Mucosa of descending colon (tissue), 3 donors: ENCODE data around the gene CTSE. TPM values are rescaled to one million over a fixed set of nuclear protein-coding genes. Genes with fewer than 3 reads are reported as not detected.

Source experiments
- ATAC-seq: fragments of 200-7000 bp; cut with Tn5 transposase; one replicate; pipeline ENCODE4 v1.9.1; 2020; ENCODE audit warnings: mild to moderate bottlenecking, moderate library complexity
- DNase-seq, 3 donors: peaks; one replicate each; pipeline ENCODE4 v3.0.0-alpha.2; 2020
- H3K36me3 ChIP-seq: fragments of 200-600 bp; one replicate; pipeline ENCODE4 v1.8.0; 2021; ENCODE audit warnings: low read depth, mild to moderate bottlenecking
- H3K4me1 ChIP-seq: fragments of 200-600 bp; one replicate; pipeline ENCODE4 v1.8.0; 2021; ENCODE audit warnings: low read depth, mild to moderate bottlenecking
- H3K4me3 ChIP-seq: fragments of 200-600 bp; one replicate; pipeline ENCODE4 v1.8.0; 2021; ENCODE audit warnings: mild to moderate bottlenecking
- H3K9me3 ChIP-seq: fragments of 200-600 bp; one replicate; pipeline ENCODE4 v1.8.0; 2021; ENCODE audit warnings: mild to moderate bottlenecking
- intact Hi-C, 2 donors: fragments of 100-400 bp; cut with DNase I in 1 of 2; cut with micrococcal nuclease in 1 of 2; formaldehyde crosslinking; loops; one replicate each; pipeline versions ENCODE4 v1.11.0 to v1.11.1; 2022; cut with DNase I, micrococcal nuclease
- total RNA-seq, 3 donors: library from RNA; stranded (reverse); fragmentation: NEBNext Ultra II Directional in 2 of 3; extraction: Animal tissue kit (Norgen Biotek cat#: 25700) in 2 of 3; gene quantifications; one replicate each; pipeline versions ENCODE4 v1.2.1 to v1.2.4, GENCODE V29; 2021 to 2023
- TF ChIP-seq, protein P1 (sequence below): fragments of 200-600 bp; IDR thresholded peaks from one replicate; pipeline ENCODE4 v1.8.0; 2022; ENCODE audit warnings: antibody characterized with exemption, mild to moderate bottlenecking
- donor health status: DM: no; HTN: no; CAD: no; lungs with moderate emphysema.
- donor health status: DM: no; HTN: no; CAD: no.
- donor health status: DM: no; HTN: yes; CAD: no.

CTSE gene
- total RNA-seq, 3 donors from 2014 or later, result 6.5 to 26.1 (median 17.7) TPM

DNA sequence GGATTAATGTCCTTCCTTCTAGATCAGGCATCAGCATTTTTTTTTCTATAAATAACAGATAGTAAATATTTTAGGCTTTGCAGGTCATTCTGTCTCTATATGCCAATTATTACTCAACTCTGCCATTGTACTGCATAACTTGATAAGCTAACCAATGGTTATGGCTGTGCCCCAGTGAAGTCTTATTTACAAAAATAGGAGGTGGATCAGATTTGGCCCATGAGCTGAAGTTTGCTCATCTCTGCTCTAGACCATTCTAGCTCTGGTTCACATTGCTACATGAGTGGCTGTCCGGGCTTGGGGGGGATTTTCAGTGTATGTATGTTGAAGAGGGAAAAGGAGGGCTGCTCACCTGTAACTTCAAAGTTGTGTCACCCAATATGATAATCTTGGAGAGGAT, 30.6 kb downstream of the CTSE start:
- no peak for DNase-seq
- ATAC-seq, result no peak

DNA sequence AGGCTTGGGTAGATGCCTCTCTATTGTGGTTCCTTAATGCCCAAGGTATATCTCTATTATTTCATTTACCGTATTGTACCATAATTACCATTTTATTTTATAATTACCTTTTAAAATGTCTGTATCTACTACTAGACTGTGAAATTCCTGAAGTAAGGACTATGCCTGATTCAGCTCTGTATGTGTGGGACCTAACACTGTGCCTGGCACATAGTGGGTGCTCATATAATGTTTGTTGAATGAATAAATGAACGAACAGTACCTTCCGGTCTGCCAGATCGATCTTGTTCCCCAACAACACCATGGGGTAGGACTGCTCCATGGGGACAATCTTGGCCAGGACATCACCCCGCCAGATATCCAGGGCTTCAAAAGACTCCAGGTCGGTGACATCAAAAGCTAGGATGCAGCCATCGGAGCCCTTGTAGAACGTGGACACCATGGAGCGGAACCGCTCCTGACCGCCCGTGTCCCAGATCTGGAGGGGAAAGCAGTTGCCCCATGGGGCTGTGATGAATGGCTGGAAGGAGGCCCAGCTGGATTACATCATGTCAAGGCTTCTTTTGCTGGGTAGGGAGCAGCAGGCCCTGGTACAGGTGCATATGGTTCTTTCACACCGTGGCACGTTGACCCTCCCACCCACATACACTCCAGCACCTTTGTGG, 31.3 kb downstream of the CTSE start:
- ATAC-seq (no peak), DNase-seq (no peak)
- no peak overlapping the region for H3K4me3 ChIP-seq
- intact Hi-C loops, result no loop called here
- H3K4me1 ChIP-seq, result no peaks in the 10 kb centered on the region
- no peaks in the 10 kb centered on the region for H3K9me3 ChIP-seq
- TF ChIP-seq, protein P1, sequence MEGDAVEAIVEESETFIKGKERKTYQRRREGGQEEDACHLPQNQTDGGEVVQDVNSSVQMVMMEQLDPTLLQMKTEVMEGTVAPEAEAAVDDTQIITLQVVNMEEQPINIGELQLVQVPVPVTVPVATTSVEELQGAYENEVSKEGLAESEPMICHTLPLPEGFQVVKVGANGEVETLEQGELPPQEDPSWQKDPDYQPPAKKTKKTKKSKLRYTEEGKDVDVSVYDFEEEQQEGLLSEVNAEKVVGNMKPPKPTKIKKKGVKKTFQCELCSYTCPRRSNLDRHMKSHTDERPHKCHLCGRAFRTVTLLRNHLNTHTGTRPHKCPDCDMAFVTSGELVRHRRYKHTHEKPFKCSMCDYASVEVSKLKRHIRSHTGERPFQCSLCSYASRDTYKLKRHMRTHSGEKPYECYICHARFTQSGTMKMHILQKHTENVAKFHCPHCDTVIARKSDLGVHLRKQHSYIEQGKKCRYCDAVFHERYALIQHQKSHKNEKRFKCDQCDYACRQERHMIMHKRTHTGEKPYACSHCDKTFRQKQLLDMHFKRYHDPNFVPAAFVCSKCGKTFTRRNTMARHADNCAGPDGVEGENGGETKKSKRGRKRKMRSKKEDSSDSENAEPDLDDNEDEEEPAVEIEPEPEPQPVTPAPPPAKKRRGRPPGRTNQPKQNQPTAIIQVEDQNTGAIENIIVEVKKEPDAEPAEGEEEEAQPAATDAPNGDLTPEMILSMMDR, result no peak
- no peaks in the 10 kb centered on the region for H3K36me3 ChIP-seq

More for the DNA sequence above, 30.6 kb downstream of the CTSE start:
- Histone ChIP-seq H3K9me3 (no peaks in the 10 kb centered on the region), H3K4me3 (no peak overlapping the region), H3K4me1 (no peaks in the 10 kb centered on the region), H3K36me3 (no peaks in the 10 kb centered on the region)
- intact Hi-C loops, result no loop called here
- TF ChIP-seq, protein P1, result no peak

DNA sequence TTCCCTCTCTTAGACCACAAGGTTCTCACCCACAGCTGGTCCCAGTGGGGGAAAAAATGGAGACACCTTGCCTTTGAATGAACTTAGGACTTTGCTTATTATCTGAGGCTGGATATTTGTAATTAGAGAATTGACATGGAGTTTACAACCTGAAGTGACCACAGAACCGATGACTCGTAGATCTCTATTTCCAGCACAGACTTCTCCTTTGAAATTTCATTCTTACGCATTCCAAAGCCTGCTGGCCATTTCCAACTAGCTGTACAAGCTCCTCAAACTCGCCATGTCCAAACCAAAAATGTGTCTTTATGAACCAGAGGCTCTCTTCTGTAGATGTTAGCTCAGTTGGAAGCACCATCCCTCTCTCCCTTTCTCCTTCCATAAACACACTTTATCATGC, 32.5 kb downstream of the CTSE start:
- TF ChIP-seq, protein P1, result no peak
- H3K4me1 ChIP-seq, result no peaks in the 10 kb centered on the region
- ATAC-seq, result no peak
- H3K4me3 ChIP-seq, result no peak overlapping the region
- intact Hi-C loops, result no loop called here
- no peak for DNase-seq
- H3K9me3 ChIP-seq, result no peaks in the 10 kb centered on the region
- no peaks in the 10 kb centered on the region for H3K36me3 ChIP-seq

DNA sequence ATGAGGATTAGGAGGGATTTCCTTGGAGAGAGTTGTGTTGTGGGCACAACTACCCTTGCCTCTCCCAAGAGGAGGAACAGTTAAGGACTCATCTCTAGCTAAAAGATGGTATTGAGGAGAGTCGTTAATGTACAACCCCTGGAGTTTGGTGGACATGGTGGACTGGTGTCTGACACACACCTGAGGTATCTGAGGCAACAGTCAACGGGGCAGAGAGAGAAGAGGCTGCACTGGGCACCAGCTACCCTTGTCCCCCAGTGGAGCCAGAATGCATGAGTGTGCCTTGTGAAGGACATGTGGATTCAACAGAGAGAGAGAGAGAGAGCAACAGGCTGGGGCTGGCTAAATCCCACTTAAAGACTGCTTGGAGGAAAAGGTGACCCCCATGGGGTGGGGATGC, 33.5 kb downstream of the CTSE start:
- Histone ChIP-seq H3K4me3 (no peak overlapping the region), H3K4me1 (no peaks in the 10 kb centered on the region), H3K9me3 (no peaks in the 10 kb centered on the region), H3K36me3 (no peaks in the 10 kb centered on the region)
- DNase-seq (no peak), ATAC-seq (no peak)
- intact Hi-C loops, result no loop called here
- TF ChIP-seq, protein P1, result no peak

DNA sequence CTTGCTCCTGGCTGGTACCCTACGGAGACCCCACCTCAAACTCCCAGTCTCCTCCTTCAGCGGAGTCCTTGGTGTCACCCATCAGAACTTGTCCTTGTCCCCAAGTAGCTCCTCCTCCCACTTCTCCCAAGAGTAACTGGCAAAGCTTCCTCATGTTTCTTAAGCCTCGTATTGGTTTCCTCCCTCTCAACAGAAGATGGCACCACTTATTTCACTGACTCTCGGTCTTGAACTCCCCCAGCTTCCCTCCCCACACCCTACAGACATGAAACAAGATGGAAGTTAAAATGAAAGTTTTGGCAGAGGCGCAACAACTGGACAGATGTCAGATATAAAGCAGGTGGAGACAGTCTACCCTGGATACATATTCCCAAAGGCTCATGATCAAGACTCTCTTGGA, 33.9 kb downstream of the CTSE start:
- Histone ChIP-seq H3K36me3 (no peaks in the 10 kb centered on the region), H3K4me1 (no peaks in the 10 kb centered on the region), H3K9me3 (no peaks in the 10 kb centered on the region), H3K4me3 (no peak overlapping the region)
- intact Hi-C loops, result loop anchor here in 1 of 2 donors (10.0 kb wide), 1 partner anchor 115 kb away; no protein-coding TSS in a partner anchor
- TF ChIP-seq, protein P1, result no peak
- ATAC-seq (no peak), DNase-seq (no peak)

DNA sequence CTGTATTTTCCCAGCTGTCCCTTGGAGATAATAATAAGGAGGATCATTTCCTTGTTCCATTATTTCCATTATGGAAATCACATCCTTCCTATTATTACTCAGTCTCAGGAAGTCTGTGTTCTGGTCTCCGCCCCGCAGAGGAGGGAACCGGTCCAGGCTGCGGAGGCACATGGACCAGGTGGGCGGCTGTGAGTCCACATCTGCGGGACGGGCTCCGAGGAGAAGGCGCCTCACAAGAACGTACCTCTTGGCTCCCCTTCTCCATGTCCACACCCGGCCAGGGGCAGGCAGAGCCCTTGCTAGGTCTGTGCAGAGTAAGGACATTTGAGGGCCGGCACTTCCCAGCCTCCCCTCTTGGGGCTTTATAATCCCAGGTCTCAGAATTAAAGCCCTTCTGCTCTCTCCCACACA, 35.1 kb downstream of the CTSE start:
- DNase-seq (no peak), ATAC-seq (no peak)
- TF ChIP-seq, protein P1, result no peak
- Histone ChIP-seq H3K9me3 (no peaks in the 10 kb centered on the region), H3K4me3 (no peak overlapping the region), H3K36me3 (no peaks in the 10 kb centered on the region), H3K4me1 (no peaks in the 10 kb centered on the region)
- intact Hi-C loops, result loop anchor here in 1 of 2 donors (10.0 kb wide), 1 partner anchor 116 kb away; no protein-coding TSS in a partner anchor
